ENCODE data around the gene MBNL3.
"Not testable (repeated sequence)": the region's sequence is repeated elsewhere in the genome, so short reads cannot be mapped to it uniquely, and the experiment has no call there.

Gene MBNL3

GRCh38 chrX:132474544-132475248 lies 14.1 kb downstream of the MBNL3 start:
- peak; percentile 42 for DNase-seq

GRCh38 chrX:132472397-132472796 lies 16.4 kb downstream of the MBNL3 start:
- DNase-seq: no peak

- no peak for DNase-seq
Observed at GRCh38 chrX:132470831-132471230, 18.0 kb downstream of the MBNL3 start.

GRCh38 chrX:132470179-132470578 lies 18.7 kb downstream of the MBNL3 start:
- no peak for DNase-seq

- no peak for DNase-seq
Observed at GRCh38 chrX:132468454-132468853, 20.4 kb downstream of the MBNL3 start.

- DNase-seq: no peak
Observed at GRCh38 chrX:132467989-132468388, 20.8 kb downstream of the MBNL3 start.

GRCh38 chrX:132467026-132467425 lies 21.8 kb downstream of the MBNL3 start:
- no peak for DNase-seq

- peak; percentile 25 for DNase-seq
Observed at GRCh38 chrX:132463411-132463810, 25.4 kb downstream of the MBNL3 start.

- no peak for DNase-seq
Observed at GRCh38 chrX:132461886-132462285, 27.0 kb downstream of the MBNL3 start.

- no peak for DNase-seq
Observed at GRCh38 chrX:132452911-132453550, 35.8 kb downstream of the MBNL3 start.

GRCh38 chrX:132445909-132446308 lies 42.9 kb downstream of the MBNL3 start:
- not testable (repeated sequence) for DNase-seq

- no peak for DNase-seq
Observed at GRCh38 chrX:132444936-132445335, 43.9 kb downstream of the MBNL3 start.

- peak; percentile 70 for DNase-seq
Observed at GRCh38 chrX:132443196-132444135, 45.4 kb downstream of the MBNL3 start.

GRCh38 chrX:132442691-132443090 lies 46.1 kb downstream of the MBNL3 start:
- peak; percentile 73 for DNase-seq

GRCh38 chrX:132435222-132435621 lies 53.6 kb downstream of the MBNL3 start:
- no peak for DNase-seq

GRCh38 chrX:132433551-132433950 lies 55.3 kb downstream of the MBNL3 start:
- DNase-seq: no peak

- DNase-seq: no peak
Observed at GRCh38 chrX:132433001-132433400, 55.8 kb downstream of the MBNL3 start.

GRCh38 chrX:132428896-132429295 lies 59.9 kb downstream of the MBNL3 start:
- DNase-seq: no peak

GRCh38 chrX:132426695-132427281 lies 62.0 kb downstream of the MBNL3 start:
- no peak for DNase-seq

- DNase-seq: no peak
Observed at GRCh38 chrX:132425744-132426318, 63.0 kb downstream of the MBNL3 start.

GRCh38 chrX:132423323-132423722 lies 65.5 kb downstream of the MBNL3 start:
- no peak for DNase-seq

- DNase-seq: no peak
Observed at GRCh38 chrX:132415012-132415411, 73.8 kb downstream of the MBNL3 start.

- no peak for DNase-seq
Observed at GRCh38 chrX:132414404-132414803, 74.4 kb downstream of the MBNL3 start.
